Left hindlimb (tissue), 1 donor: ENCODE measurements around the gene CGREF1.
A peak's percentile ranks its signal among the peaks of the same experiment; 100 is the strongest.
"Not testable (repeated sequence)": the region's sequence is repeated elsewhere in the genome, so short reads cannot be mapped to it uniquely, and the experiment has no call there.

ENCODE experiments used
- DNase-seq: peaks from one replicate; pipeline ENCODE4 v3.0.0-alpha.2; 2018

Gene CGREF1

GRCh38 chr2:27136751-27137150, 17.8 kb upstream of the CGREF1 start:
- no peak for DNase-seq

- no peak for DNase-seq
Measured at GRCh38 chr2:27135478-27135955, 16.6 kb upstream of the CGREF1 start.

GRCh38 chr2:27134781-27135477, 16.0 kb upstream of the CGREF1 start:
- DNase-seq: no peak

- peak; percentile 98 for DNase-seq
Measured at GRCh38 chr2:27133905-27134780, 15.2 kb upstream of the CGREF1 start, which contains the start of gene PREB. Gene PREB, minus strand, starts transcription at chr2:27134636. Its CDS starts 215 bp downstream, at chr2:27134421.

GRCh38 chr2:27133195-27133875, 14.4 kb upstream of the CGREF1 start:
- no peak for DNase-seq

- DNase-seq: no peak
Measured at GRCh38 chr2:27131429-27131828, 12.5 kb upstream of the CGREF1 start.

- no peak for DNase-seq
Measured at GRCh38 chr2:27130396-27130795, 11.5 kb upstream of the CGREF1 start.

- DNase-seq: no peak
Measured at GRCh38 chr2:27128668-27129571, 10.0 kb upstream of the CGREF1 start.

GRCh38 chr2:27127883-27128667, 9.1 kb upstream of the CGREF1 start:
- DNase-seq: no peak

- DNase-seq: no peak
Measured at GRCh38 chr2:27126252-27126710, 7.4 kb upstream of the CGREF1 start.

- DNase-seq: no peak
Measured at GRCh38 chr2:27125104-27125503, 6.2 kb upstream of the CGREF1 start.

GRCh38 chr2:27123302-27124150, 4.6 kb upstream of the CGREF1 start, which contains the start of gene ABHD1:
Gene ABHD1, plus strand, starts transcription at chr2:27123815. Its CDS starts 134 bp downstream, at chr2:27123949.
- DNase-seq: peak; percentile 55

GRCh38 chr2:27122791-27123190, 3.9 kb upstream of the CGREF1 start:
- DNase-seq: no peak

GRCh38 chr2:27121906-27122305, 3.0 kb upstream of the CGREF1 start:
- DNase-seq: no peak

- DNase-seq: not testable (repeated sequence)
Measured at GRCh38 chr2:27119330-27119670, 372 bp upstream of the CGREF1 start.

GRCh38 chr2:27117995-27118524, 868 bp downstream of the CGREF1 start:
- no peak for DNase-seq

GRCh38 chr2:27115519-27115918, 3.4 kb downstream of the CGREF1 start:
- no peak for DNase-seq

GRCh38 chr2:27111392-27112078, 7.4 kb downstream of the CGREF1 start:
- DNase-seq: not testable (repeated sequence)
